Measurements from ENCODE around the gene TTC4. TPM values are rescaled to one million over a fixed set of nuclear protein-coding genes. Genes with fewer than 3 reads are reported as not detected.

Gene TTC4
- polyA plus RNA-seq, 1 donor from 2014 or later = 22.5 TPM

DNA sequence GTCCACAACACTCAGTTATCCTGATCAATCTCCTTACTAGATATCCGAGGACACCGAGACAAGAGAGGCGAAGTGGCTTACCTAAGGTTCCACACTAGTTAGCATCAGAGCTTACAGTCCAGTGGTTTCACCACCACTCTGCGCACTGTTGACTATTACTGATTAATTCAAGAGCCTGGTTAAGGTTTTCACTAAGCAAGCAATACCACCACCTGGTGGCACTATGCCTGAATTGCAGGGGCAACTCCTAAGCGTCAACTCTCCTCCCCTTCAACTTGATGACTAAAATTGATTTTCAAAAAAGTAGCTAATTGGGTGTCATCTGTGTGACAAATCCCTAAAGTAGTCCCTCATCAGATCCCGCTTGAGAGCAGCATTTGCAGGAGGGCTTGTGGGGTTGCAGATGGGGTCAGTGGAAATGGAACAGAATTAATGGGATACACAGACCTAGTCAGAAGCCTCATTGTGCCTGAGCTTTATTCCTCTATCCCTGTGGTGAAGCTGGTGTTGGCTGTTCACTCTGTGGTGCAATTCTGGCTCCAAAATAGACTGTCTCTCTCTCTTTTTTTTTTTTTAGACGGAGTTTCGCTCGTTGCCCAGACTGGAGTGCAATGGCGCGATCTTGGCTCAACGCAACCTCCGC is 76.3 kb downstream of the TTC4 start:
- no peaks in the 10 kb centered on the region for H3K27me3 ChIP-seq (ENCODE audit: insufficient read depth, low read depth, low read length)
- no peak overlapping the region for H3K4me2 ChIP-seq (ENCODE audit: low read length)
- no peaks in the 10 kb centered on the region for H3F3A ChIP-seq (ENCODE audit: insufficient read depth, low read length, poor library complexity, severe bottlenecking)
- H4K20me1 ChIP-seq (ENCODE audit: insufficient read depth) = no peaks in the 10 kb centered on the region
- no peaks in the 10 kb centered on the region for H3K36me3 ChIP-seq (ENCODE audit: insufficient read depth, low read length)
- H3K79me2 ChIP-seq (replicated peaks; ENCODE audit: insufficient read depth, low read length) = no peaks in the 10 kb centered on the region
- H3K9me2 ChIP-seq (ENCODE audit: insufficient read depth, low read length) = no peaks in the 10 kb centered on the region
- H3K9ac ChIP-seq (ENCODE audit: low read length) = no peak overlapping the region
- no peak overlapping the region for H3K27ac ChIP-seq (ENCODE audit: low read length)
- H3K4me3 ChIP-seq (ENCODE audit: low read length) = no peak overlapping the region
- no peak overlapping the region for H2AFZ ChIP-seq (ENCODE audit: low read depth, low read length)
- no peaks in the 10 kb centered on the region for H3K9me3 ChIP-seq (ENCODE audit: low read length)
- TF ChIP-seq, protein P1, sequence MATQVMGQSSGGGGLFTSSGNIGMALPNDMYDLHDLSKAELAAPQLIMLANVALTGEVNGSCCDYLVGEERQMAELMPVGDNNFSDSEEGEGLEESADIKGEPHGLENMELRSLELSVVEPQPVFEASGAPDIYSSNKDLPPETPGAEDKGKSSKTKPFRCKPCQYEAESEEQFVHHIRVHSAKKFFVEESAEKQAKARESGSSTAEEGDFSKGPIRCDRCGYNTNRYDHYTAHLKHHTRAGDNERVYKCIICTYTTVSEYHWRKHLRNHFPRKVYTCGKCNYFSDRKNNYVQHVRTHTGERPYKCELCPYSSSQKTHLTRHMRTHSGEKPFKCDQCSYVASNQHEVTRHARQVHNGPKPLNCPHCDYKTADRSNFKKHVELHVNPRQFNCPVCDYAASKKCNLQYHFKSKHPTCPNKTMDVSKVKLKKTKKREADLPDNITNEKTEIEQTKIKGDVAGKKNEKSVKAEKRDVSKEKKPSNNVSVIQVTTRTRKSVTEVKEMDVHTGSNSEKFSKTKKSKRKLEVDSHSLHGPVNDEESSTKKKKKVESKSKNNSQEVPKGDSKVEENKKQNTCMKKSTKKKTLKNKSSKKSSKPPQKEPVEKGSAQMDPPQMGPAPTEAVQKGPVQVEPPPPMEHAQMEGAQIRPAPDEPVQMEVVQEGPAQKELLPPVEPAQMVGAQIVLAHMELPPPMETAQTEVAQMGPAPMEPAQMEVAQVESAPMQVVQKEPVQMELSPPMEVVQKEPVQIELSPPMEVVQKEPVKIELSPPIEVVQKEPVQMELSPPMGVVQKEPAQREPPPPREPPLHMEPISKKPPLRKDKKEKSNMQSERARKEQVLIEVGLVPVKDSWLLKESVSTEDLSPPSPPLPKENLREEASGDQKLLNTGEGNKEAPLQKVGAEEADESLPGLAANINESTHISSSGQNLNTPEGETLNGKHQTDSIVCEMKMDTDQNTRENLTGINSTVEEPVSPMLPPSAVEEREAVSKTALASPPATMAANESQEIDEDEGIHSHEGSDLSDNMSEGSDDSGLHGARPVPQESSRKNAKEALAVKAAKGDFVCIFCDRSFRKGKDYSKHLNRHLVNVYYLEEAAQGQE (IDR thresholded peaks at IDR 0.05; ENCODE audit: borderline replicate concordance) = no peak
- TF ChIP-seq POLR2AphosphoS5 (IDR thresholded peaks at IDR 0.05) (no peak), MXI1 (conservative IDR thresholded peaks at IDR 0.05; ENCODE audit: poor library complexity, severe bottlenecking) (no peak), EZH2 (IDR thresholded peaks at IDR 0.05; ENCODE audit: borderline replicate concordance, insufficient read depth, low read length, poor library complexity, severe bottlenecking) (no peak), RAD21 (conservative IDR thresholded peaks at IDR 0.05) (peak; percentile 42), SMC3 (conservative IDR thresholded peaks at IDR 0.05; ENCODE audit: poor library complexity) (no peak), EP300 (conservative IDR thresholded peaks at IDR 0.05; ENCODE audit: poor library complexity, severe bottlenecking) (no peak), CTCF (IDR thresholded peaks at IDR 0.05; ENCODE audit: poor library complexity, severe bottlenecking) (peak; percentile 57), TAF1 (IDR thresholded peaks at IDR 0.05; ENCODE audit: low read depth) (no peak)

Other genes with a start within 250 kb of the TTC4 start
- gene ACOT11, start 167.6 kb upstream of the TTC4 start, polyA plus RNA-seq = not detected in 2 replicates
- not detected in 2 replicates for gene FAM151A, start 92.3 kb upstream of the TTC4 start, polyA plus RNA-seq
- not detected in 2 replicates for gene MROH7, start 74.1 kb upstream of the TTC4 start, polyA plus RNA-seq
- gene PARS2, start 48.7 kb downstream of the TTC4 start, polyA plus RNA-seq = 1.9 and 2.5 TPM in 2 replicates
- not detected in 2 replicates for gene TTC22, start 85.5 kb downstream of the TTC4 start, polyA plus RNA-seq
- gene DHCR24, start 171.3 kb downstream of the TTC4 start, polyA plus RNA-seq = 91.3 and 103 TPM in 2 replicates